K562 (cell line): ENCODE results near the gene CHSY1.

Experiments used
- ZBTB8A ChIP-seq: fragments of 450-650 bp; IDR thresholded peaks from 2 replicates; pipeline ENCODE4 v1.6.1; 2018; ENCODE audit warnings: mild to moderate bottlenecking, moderate library complexity; ENCODE audit not compliant: partially characterized antibody
- ZNF174 ChIP-seq: fragments of 250-450 bp; sonication (Bioruptor Pico); IDR thresholded peaks from 2 replicates; pipeline ENCODE4 v1.4.0; 2020; ENCODE audit warnings: mild to moderate bottlenecking

DNA sequence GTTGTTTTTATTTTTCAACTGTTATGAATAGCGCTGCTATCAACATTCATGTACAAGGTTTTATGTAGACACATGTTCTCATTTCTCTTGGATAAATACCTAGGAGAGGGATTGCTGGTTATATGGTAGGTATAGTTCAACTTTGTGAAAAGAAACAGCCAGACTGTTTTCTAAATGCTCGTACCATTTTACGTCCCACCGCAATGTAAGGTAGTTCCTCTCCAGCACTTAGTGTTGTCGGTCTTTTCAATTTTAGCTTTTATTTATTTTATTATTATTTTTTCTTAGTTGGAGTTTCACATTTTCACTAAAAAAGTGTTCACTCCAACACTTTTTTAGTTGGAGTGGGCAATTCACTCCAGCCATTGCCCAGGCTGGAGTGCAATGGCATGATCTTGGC lies 117.1 kb downstream of the CHSY1 start:
- TF ChIP-seq ZNF174 (CRISPR knock-in tag), result no peak
- no peak for TF ChIP-seq ZBTB8A
